Measurements from ENCODE around the gene RHOBTB3. TPM values are rescaled to one million over a fixed set of nuclear protein-coding genes. Genes with fewer than 3 reads are reported as not detected.

The RHOBTB3 gene
- total RNA-seq, 1 experiment from 2014 or later, result 84.3 TPM

- no TSS peak for BruUV-seq (replicated peaks)
- RAD21 ChIA-PET (ENCODE audit: low non-redundant PET in 1 of 2, low total read pairs in 2 of 2, uncharacterized antibody in 2 of 2, unreplicated experiment in 2 of 2), result no interaction called here
- Histone ChIP-seq H3K9ac (ENCODE audit: low read length) (no peak overlapping the region), H3K79me2 (ENCODE audit: insufficient read depth, low read length) (no peaks in the 10 kb centered on the region), H3K4me1 (ENCODE audit: control insufficient read depth in 1 of 2, insufficient read depth in 2 of 2, low read length in 2 of 2) (peaks cover 0 to 3% of the 10 kb centered on the region in 2 experiments; a peak in 1 of 4 replicates), H3K9me3 (ENCODE audit: control insufficient read depth in 1 of 2, insufficient read depth in 1 of 2, low read depth in 1 of 2, low read length in 2 of 2) (no peaks in the 10 kb centered on the region), H3K4me3 (replicated peaks in 1 of 2; ENCODE audit: low read depth in 1 of 2, low read length in 2 of 2) (no peak overlapping the region), H3K36me3 (ENCODE audit: control insufficient read depth in 1 of 2, insufficient read depth in 2 of 2, low read length in 2 of 2) (no peaks in the 10 kb centered on the region), H4K20me1 (ENCODE audit: insufficient read depth) (no peaks in the 10 kb centered on the region), H3K27ac (ENCODE audit: low read depth, low read length) (no peak overlapping the region), H2AFZ (ENCODE audit: low read depth, low read length, poor library complexity, severe bottlenecking) (no peak overlapping the region), H3K27me3 (ENCODE audit: insufficient read depth, low read length) (no peaks in the 10 kb centered on the region), H3K9me2 (ENCODE audit: insufficient read depth) (no peaks in the 10 kb centered on the region), H3K4me2 (ENCODE audit: low read length) (no peak overlapping the region)
- TF ChIP-seq YY1 (IDR thresholded peaks at IDR 0.05; ENCODE audit: extremely low read depth, insufficient replicate concordance, low read depth, low read length) (no peak), MAX (IDR thresholded peaks at IDR 0.05) (no peak), CBX3 (IDR thresholded peaks at IDR 0.05; ENCODE audit: low read depth) (no peak), EZH2phosphoT487 (IDR thresholded peaks at IDR 0.05; ENCODE audit: borderline replicate concordance) (no peak), ZFX (IDR thresholded peaks at IDR 0.05) (no peak)
- POLR2A ChIA-PET, result no interaction called here
- no peak for DNase-seq (ENCODE audit: low read depth, low spot score)
- intact Hi-C loops (cut with micrococcal nuclease), result no loop called here
- ATAC-seq, result no peak
- CTCF ChIA-PET, result no interaction called here
Observed at GRCh38 chr5:95838001-95838520, 106.9 kb downstream of the RHOBTB3 start.

- no peak for ATAC-seq
- intact Hi-C loops (cut with micrococcal nuclease), result no loop called here
- Histone ChIP-seq H3K4me3 (replicated peaks in 1 of 2; ENCODE audit: low read depth in 1 of 2, low read length in 2 of 2) (no peak overlapping the region), H2AFZ (ENCODE audit: low read depth, low read length, poor library complexity, severe bottlenecking) (no peak overlapping the region), H3K79me2 (ENCODE audit: insufficient read depth, low read length) (no peaks in the 10 kb centered on the region), H3K9me2 (ENCODE audit: insufficient read depth) (no peaks in the 10 kb centered on the region), H3K4me2 (ENCODE audit: low read length) (no peak overlapping the region), H3K27me3 (ENCODE audit: insufficient read depth, low read length) (no peaks in the 10 kb centered on the region), H3K4me1 (ENCODE audit: control insufficient read depth in 1 of 2, insufficient read depth in 2 of 2, low read length in 2 of 2) (peaks cover 0 to 5% of the 10 kb centered on the region in 2 experiments; a peak in 1 of 4 replicates), H3K9me3 (ENCODE audit: control insufficient read depth in 1 of 2, insufficient read depth in 1 of 2, low read depth in 1 of 2, low read length in 2 of 2) (no peaks in the 10 kb centered on the region), H3K27ac (ENCODE audit: low read depth, low read length) (no peak overlapping the region), H4K20me1 (ENCODE audit: insufficient read depth) (no peaks in the 10 kb centered on the region), H3K36me3 (ENCODE audit: control insufficient read depth in 1 of 2, insufficient read depth in 2 of 2, low read length in 2 of 2) (no peaks in the 10 kb centered on the region), H3K9ac (ENCODE audit: low read length) (no peak overlapping the region)
- DNase-seq (ENCODE audit: low read depth, low spot score), result no peak
- BruUV-seq (replicated peaks), result no TSS peak
- TF ChIP-seq JUND (IDR thresholded peaks at IDR 0.05) (no peak), ZFX (IDR thresholded peaks at IDR 0.05) (no peak), CEBPB (IDR thresholded peaks at IDR 0.05; ENCODE audit: low read depth) (no peak), ELF1 (IDR thresholded peaks at IDR 0.05; ENCODE audit: borderline replicate concordance, low read depth) (no peak), EGR1 (IDR thresholded peaks at IDR 0.05; ENCODE audit: low read depth) (no peak), SIN3A (IDR thresholded peaks at IDR 0.05; ENCODE audit: low read depth) (no peak)
- ChIA-PET RAD21 (ENCODE audit: low non-redundant PET in 1 of 2, low total read pairs in 2 of 2, uncharacterized antibody in 2 of 2, unreplicated experiment in 2 of 2) (no interaction called here), POLR2A (interaction anchor here (1.0 kb wide), 1 partner anchor 192 kb away, joined by 3 read pairs; the partner anchor contains the start of gene RFESD), CTCF (no interaction called here)
Observed at GRCh38 chr5:95838556-95838955, 107.4 kb downstream of the RHOBTB3 start.
